Measurements from ENCODE around the gene NALCN.

The NALCN gene

GRCh38 chr13:101303521-101303920 is 112.8 kb downstream of the NALCN start:
- Histone ChIP-seq H3K9me3 (ENCODE audit: control insufficient read depth, insufficient read depth, low read depth, low read length) (no peaks in the 10 kb centered on the region), H3K27ac (ENCODE audit: extremely low read depth, low read depth, low read length) (no peak overlapping the region), H3K4me1 (ENCODE audit: control insufficient read depth, insufficient read depth, low read length) (no peaks in the 10 kb centered on the region), H3K36me3 (ENCODE audit: control insufficient read depth in 2 of 2, insufficient read depth in 1 of 2, low read length in 2 of 2) (no peaks in the 10 kb centered on the region), H3K4me3 (ENCODE audit: low read depth, low read length) (no peak overlapping the region)
- ChIA-PET CTCF (no interaction called here), POLR2A (no interaction called here)
- TF ChIP-seq, protein P1, sequence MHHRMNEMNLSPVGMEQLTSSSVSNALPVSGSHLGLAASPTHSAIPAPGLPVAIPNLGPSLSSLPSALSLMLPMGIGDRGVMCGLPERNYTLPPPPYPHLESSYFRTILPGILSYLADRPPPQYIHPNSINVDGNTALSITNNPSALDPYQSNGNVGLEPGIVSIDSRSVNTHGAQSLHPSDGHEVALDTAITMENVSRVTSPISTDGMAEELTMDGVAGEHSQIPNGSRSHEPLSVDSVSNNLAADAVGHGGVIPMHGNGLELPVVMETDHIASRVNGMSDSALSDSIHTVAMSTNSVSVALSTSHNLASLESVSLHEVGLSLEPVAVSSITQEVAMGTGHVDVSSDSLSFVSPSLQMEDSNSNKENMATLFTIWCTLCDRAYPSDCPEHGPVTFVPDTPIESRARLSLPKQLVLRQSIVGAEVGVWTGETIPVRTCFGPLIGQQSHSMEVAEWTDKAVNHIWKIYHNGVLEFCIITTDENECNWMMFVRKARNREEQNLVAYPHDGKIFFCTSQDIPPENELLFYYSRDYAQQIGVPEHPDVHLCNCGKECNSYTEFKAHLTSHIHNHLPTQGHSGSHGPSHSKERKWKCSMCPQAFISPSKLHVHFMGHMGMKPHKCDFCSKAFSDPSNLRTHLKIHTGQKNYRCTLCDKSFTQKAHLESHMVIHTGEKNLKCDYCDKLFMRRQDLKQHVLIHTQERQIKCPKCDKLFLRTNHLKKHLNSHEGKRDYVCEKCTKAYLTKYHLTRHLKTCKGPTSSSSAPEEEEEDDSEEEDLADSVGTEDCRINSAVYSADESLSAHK (tag by site-specific recombination; IDR thresholded peaks at IDR 0.05), result no peak
- no peak for TF ChIP-seq ZNF26 (tag by site-specific recombination; IDR thresholded peaks at IDR 0.05)
- TF ChIP-seq ZNF174 (tag by site-specific recombination; IDR thresholded peaks at IDR 0.05), result no peak
- no peak for TF ChIP-seq ZNF423 (tag by site-specific recombination; IDR thresholded peaks at IDR 0.05)
- no peak for TF ChIP-seq ZBTB26 (tag by site-specific recombination; optimal IDR thresholded peaks at IDR 0.05)
- TF ChIP-seq ZNF544 (tag by site-specific recombination; IDR thresholded peaks at IDR 0.05), result no peak
- no peak for TF ChIP-seq PRDM6 (tag by site-specific recombination; IDR thresholded peaks at IDR 0.05)
- TF ChIP-seq, protein P2, sequence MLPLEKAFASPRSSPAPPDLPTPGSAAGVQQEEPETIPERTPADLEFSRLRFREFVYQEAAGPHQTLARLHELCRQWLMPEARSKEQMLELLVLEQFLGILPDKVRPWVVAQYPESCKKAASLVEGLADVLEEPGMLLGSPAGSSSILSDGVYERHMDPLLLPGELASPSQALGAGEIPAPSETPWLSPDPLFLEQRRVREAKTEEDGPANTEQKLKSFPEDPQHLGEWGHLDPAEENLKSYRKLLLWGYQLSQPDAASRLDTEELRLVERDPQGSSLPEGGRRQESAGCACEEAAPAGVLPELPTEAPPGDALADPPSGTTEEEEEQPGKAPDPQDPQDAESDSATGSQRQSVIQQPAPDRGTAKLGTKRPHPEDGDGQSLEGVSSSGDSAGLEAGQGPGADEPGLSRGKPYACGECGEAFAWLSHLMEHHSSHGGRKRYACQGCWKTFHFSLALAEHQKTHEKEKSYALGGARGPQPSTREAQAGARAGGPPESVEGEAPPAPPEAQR (tag by site-specific recombination; IDR thresholded peaks at IDR 0.05), result no peak
- TF ChIP-seq ZNF629 (tag by site-specific recombination; IDR thresholded peaks at IDR 0.05), result no peak
- no peak for TF ChIP-seq ZNF37A (tag by site-specific recombination; IDR thresholded peaks at IDR 0.05)
- TF ChIP-seq, protein P3, sequence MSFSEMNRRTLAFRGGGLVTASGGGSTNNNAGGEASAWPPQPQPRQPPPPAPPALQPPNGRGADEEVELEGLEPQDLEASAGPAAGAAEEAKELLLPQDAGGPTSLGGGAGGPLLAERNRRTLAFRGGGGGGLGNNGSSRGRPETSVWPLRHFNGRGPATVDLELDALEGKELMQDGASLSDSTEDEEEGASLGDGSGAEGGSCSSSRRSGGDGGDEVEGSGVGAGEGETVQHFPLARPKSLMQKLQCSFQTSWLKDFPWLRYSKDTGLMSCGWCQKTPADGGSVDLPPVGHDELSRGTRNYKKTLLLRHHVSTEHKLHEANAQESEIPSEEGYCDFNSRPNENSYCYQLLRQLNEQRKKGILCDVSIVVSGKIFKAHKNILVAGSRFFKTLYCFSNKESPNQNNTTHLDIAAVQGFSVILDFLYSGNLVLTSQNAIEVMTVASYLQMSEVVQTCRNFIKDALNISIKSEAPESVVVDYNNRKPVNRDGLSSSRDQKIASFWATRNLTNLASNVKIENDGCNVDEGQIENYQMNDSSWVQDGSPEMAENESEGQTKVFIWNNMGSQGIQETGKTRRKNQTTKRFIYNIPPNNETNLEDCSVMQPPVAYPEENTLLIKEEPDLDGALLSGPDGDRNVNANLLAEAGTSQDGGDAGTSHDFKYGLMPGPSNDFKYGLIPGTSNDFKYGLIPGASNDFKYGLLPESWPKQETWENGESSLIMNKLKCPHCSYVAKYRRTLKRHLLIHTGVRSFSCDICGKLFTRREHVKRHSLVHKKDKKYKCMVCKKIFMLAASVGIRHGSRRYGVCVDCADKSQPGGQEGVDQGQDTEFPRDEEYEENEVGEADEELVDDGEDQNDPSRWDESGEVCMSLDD (tag by site-specific recombination; IDR thresholded peaks at IDR 0.05), result no peak
- no peak for TF ChIP-seq ZNF776 (tag by site-specific recombination; IDR thresholded peaks at IDR 0.05; ENCODE audit: borderline replicate concordance)
- no peak for TF ChIP-seq ZBTB44 (tag by site-specific recombination; IDR thresholded peaks at IDR 0.05)
- TF ChIP-seq ZNF148 (tag by site-specific recombination; IDR thresholded peaks at IDR 0.05; ENCODE audit: borderline replicate concordance), result no peak
- no peak for TF ChIP-seq ZNF664 (tag by site-specific recombination; IDR thresholded peaks at IDR 0.05)
- no peak for TF ChIP-seq SP2 (tag by site-specific recombination; IDR thresholded peaks at IDR 0.05)
- no peak for TF ChIP-seq ZNF645 (tag by site-specific recombination; IDR thresholded peaks at IDR 0.05)
- TF ChIP-seq ZNF624 (tag by site-specific recombination; IDR thresholded peaks at IDR 0.05), result no peak
- TF ChIP-seq HOXA7 (CRISPR knock-in tag; IDR thresholded peaks at IDR 0.05; ENCODE audit: borderline replicate concordance), result no peak

All from HEK293 (cell line).